Spleen (tissue), 7 donors: ENCODE measurements around the gene NUP214.

Source experiments
- POLR2A ChIP-seq, 3 donors: fragments of 450-650 bp; IDR thresholded peaks; one replicate each; pipeline ENCODE4 v1.5.1; 2017; ENCODE audit warnings: antibody characterized with exemption in 3 of 3, mild to moderate bottlenecking in 1 of 3
- TF ChIP-seq, protein P1 (sequence below), 11 experiments: fragments of 200-600 bp in 7 of 11; fragments of 450-650 bp in 4 of 11; sonication (generic) in 4 of 11; IDR thresholded peaks in 8 of 11; conservative IDR thresholded peaks in 3 of 11; 1 replicate in 7 of 11; 2 replicates in 4 of 11; pipeline versions ENCODE4 v1.4.0 to v1.8.0; 2016 to 2021; ENCODE audit warnings: antibody characterized with exemption in 11 of 11, inconsistent platforms in 4 of 11, mild to moderate bottlenecking in 1 of 11
- donor health status: DM: no; HTN: no; CAD: no; lungs with moderate emphysema.
- donor health status: DM: no; HTN: no; CAD: no.
- donor health status: DM: no; HTN: no; CAD: no.

- TF ChIP-seq POLR2A (IDR thresholded peaks at IDR 0.05) = no peak
- TF ChIP-seq, protein P1, sequence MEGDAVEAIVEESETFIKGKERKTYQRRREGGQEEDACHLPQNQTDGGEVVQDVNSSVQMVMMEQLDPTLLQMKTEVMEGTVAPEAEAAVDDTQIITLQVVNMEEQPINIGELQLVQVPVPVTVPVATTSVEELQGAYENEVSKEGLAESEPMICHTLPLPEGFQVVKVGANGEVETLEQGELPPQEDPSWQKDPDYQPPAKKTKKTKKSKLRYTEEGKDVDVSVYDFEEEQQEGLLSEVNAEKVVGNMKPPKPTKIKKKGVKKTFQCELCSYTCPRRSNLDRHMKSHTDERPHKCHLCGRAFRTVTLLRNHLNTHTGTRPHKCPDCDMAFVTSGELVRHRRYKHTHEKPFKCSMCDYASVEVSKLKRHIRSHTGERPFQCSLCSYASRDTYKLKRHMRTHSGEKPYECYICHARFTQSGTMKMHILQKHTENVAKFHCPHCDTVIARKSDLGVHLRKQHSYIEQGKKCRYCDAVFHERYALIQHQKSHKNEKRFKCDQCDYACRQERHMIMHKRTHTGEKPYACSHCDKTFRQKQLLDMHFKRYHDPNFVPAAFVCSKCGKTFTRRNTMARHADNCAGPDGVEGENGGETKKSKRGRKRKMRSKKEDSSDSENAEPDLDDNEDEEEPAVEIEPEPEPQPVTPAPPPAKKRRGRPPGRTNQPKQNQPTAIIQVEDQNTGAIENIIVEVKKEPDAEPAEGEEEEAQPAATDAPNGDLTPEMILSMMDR (IDR thresholded peaks at IDR 0.05 in 8 of 11, conservative IDR thresholded peaks at IDR 0.05 in 3 of 11) = no peak
These were observed 67.7 kb downstream of the NUP214 start for GRCh38 chr9:131193051-131193450.
